AG09319 (cell line): Measurements from ENCODE around the gene CTNND1.
A peak's percentile ranks its signal among the peaks of the same experiment; 100 is the strongest.

Experiments used
- DNase-seq: peaks from one replicate; pipeline ENCODE4 v3.0.0-alpha.2; 2010; ENCODE audit warnings: low read depth; ENCODE audit errors: extremely low read depth
- TF ChIP-seq, protein P1 (sequence below): IDR thresholded peaks from 2 replicates; pipeline ENCODE4 v1.5.1; 2011; ENCODE audit warnings: low read depth, mild to moderate bottlenecking, inconsistent platforms, low read length, moderate library complexity

CTNND1 gene

DNA sequence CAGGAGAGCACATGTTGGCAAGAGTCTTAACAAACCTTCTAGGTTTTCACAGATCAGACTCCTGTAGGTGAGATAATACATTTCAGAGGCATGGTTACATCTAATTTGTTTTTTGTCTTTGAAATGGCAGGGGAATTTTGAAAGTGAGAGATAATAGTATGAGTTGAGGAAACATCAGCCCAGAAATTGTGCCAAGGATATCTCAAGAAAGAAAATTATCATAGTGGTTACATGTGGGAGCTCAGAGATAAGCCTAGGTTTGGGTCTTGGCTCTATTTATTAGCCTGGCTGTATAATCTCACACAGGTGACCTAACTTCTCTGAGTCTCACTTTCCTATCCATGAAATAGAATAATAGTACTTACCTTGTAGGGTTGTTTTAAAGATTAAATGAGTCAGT lies 10.4 kb upstream of the CTNND1 start:
- DNase-seq = no peak
- TF ChIP-seq, protein P1, sequence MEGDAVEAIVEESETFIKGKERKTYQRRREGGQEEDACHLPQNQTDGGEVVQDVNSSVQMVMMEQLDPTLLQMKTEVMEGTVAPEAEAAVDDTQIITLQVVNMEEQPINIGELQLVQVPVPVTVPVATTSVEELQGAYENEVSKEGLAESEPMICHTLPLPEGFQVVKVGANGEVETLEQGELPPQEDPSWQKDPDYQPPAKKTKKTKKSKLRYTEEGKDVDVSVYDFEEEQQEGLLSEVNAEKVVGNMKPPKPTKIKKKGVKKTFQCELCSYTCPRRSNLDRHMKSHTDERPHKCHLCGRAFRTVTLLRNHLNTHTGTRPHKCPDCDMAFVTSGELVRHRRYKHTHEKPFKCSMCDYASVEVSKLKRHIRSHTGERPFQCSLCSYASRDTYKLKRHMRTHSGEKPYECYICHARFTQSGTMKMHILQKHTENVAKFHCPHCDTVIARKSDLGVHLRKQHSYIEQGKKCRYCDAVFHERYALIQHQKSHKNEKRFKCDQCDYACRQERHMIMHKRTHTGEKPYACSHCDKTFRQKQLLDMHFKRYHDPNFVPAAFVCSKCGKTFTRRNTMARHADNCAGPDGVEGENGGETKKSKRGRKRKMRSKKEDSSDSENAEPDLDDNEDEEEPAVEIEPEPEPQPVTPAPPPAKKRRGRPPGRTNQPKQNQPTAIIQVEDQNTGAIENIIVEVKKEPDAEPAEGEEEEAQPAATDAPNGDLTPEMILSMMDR = no peak

DNA sequence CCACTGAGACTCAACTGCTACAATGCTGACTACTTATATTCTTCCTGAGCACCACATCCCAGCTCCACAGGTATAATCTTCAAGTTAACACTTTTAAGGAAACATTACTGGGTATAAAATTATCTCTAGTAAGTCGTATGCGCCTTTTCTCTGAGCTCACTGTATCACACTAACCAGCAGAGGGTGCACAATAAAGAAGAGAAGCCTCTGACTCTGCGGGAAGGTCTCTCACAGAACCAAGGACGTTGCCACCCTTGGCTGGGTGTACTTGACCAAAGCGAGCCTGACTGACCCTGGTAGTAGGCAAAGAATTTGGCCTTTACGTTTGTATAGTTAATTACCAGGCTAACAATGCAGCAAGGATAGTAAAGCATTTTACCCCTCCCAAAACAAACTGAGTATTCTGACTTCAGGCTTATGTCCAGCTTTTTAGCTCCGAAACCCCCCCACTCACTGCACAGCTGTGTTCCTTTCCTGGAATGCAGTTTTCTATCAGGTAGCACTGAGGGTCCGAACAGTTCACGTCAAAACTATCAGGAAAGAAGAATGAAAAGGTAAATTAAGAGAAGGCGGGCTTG lies 9.8 kb upstream of the CTNND1 start, which contains the start of gene BTBD18:
Gene BTBD18 (minus strand): TSS at position 144 of the 578 bp plus-strand sequence. CDS start 631 bp downstream, outside the sequence.
- TF ChIP-seq, protein P1 = peak; percentile 46
- no peak for DNase-seq

DNA sequence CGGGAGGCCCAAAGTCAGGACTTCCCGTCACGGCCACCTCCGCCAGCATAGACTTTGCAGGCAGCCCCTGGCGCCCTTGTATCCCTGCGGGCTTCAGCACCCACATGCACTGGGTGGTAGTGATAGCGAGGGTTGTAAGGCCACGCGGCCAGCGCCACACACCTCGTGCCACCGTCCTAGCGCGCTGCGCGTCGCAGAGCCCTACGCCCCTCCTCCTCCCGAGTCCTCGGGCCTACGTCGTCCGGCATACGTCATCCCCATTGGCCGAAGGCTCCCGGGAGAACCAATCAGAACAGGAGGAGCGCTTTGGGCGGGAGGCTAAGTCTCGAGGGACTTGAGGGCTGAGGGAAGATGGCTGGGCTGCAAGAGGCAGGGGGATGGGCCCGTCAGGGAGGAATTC lies 8.6 kb upstream of the CTNND1 start:
- no peak for DNase-seq
- TF ChIP-seq, protein P1 = no peak

DNA sequence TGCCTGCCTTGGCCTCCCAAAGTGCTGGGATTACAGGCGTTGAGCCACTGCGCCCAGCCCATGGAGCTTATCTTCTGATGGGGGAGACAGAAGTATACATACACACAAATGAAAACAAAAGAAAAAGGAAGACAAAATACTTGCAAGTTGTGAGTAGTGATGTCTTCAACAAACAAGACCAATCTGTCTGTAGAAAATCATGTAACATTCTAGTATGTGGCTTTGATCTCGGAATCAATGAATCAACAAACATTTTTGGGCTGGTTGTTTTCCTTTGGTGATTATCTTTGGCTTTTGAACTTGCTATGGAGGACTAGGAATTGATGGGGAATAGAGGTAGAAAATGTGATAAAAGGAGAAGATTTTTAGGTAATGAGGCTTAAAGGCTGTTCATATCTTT lies 3.4 kb upstream of the CTNND1 start:
- TF ChIP-seq, protein P1 = no peak
- no peak for DNase-seq

DNA sequence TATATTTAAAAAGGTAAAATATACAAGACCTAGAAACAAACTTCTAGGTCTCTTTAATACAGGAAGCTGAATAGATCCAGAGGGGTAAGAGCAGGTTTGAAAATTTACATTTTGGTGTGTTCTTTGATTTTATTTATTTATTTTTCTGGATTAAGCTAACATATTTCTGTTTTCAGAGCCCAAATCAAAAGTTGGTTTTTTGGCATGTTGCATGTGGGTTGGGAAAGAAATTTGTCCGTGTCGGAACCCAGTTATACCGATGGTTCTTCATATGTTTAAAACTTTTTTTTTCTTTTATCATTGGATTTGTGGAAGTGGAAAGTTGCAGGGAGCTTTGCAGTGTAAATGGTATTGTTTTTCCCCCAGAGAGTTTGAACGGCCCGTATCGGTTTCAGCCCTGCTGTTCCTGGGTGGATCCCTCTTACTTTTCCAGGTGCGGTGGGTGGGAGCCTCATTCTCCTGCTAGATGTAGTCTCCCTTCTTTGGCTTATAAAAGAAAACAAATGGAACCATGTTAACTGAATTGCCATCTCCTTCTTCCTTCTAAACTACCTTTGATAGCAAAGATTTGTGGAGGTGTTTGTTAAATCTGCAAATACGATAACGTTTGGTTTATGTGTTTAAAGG lies 746 bp downstream of the CTNND1 start:
- TF ChIP-seq, protein P1 = no peak
- DNase-seq = no peak

GRCh38 chr11:57763568-57763967 lies 2.0 kb downstream of the CTNND1 start:
- TF ChIP-seq, protein P1 = peak; percentile 36
- no peak for DNase-seq

GRCh38 chr11:57764021-57764420 lies 2.4 kb downstream of the CTNND1 start:
- DNase-seq = no peak
- TF ChIP-seq, protein P1 = no peak
